Measurements from ENCODE around the gene ENO1. TPM values are rescaled to one million over a fixed set of nuclear protein-coding genes. Genes with fewer than 3 reads are reported as not detected.

ENO1 gene
- total and polyA plus RNA-seq, 9 of the 15 experiments (the other 6 are each of a cell fraction or from before 2014, with no cell fraction given), result 2,249 to 7,472 (median 2,868) TPM

- TF ChIP-seq AFF1 (IDR thresholded peaks at IDR 0.05; ENCODE audit: low read depth in 1 of 2, partially characterized antibody in 2 of 2) (no peak), NCOA4 (IDR thresholded peaks at IDR 0.05; ENCODE audit: partially characterized antibody) (no peak), SRSF7 (optimal IDR thresholded peaks at IDR 0.05; ENCODE audit: low read depth, low read length) (no peak), ERF (CRISPR knock-in tag; IDR thresholded peaks at IDR 0.05) (no peak), TEAD1 (CRISPR knock-in tag; IDR thresholded peaks at IDR 0.05) (no peak), ZNF449 (CRISPR knock-in tag; IDR thresholded peaks at IDR 0.05) (no peak), ZNF311 (CRISPR knock-in tag; IDR thresholded peaks at IDR 0.05) (no peak), ATF1 (CRISPR knock-in tag; IDR thresholded peaks at IDR 0.05) (no peak), ATF1 (tag; IDR thresholded peaks at IDR 0.05) (no peak), NR2C1 (IDR thresholded peaks at IDR 0.05) (no peak), NR2C1 (tag; IDR thresholded peaks at IDR 0.05) (no peak), ZC3H8 (IDR thresholded peaks at IDR 0.05) (no peak), GATAD2B (IDR thresholded peaks at IDR 0.05; ENCODE audit: borderline replicate concordance) (no peak; the same call in 1 of the 2 replicates), STAT5A (IDR thresholded peaks at IDR 0.05; ENCODE audit: borderline replicate concordance, low read length) (peak; percentile 44; the same call in 1 of the 2 replicates), ZNF699 (CRISPR knock-in tag; IDR thresholded peaks at IDR 0.05; ENCODE audit: insufficient replicate concordance) (no peak), PRPF4 (IDR thresholded peaks at IDR 0.05; ENCODE audit: insufficient read depth, low read depth, low read length, poor library complexity, severe bottlenecking) (no peak), FOS (IDR thresholded peaks at IDR 0.05; ENCODE audit: extremely low read depth, insufficient read length) (peak; percentile 83), HNRNPK (IDR thresholded peaks at IDR 0.05; ENCODE audit: low read depth, low read length, poor library complexity, severe bottlenecking) (no peak), ZNF354B (CRISPR knock-in tag; IDR thresholded peaks at IDR 0.05) (no peak), NFATC3 (IDR thresholded peaks at IDR 0.05) (no peak), NELFE (IDR thresholded peaks at IDR 0.05; ENCODE audit: insufficient read depth, insufficient read length) (no peak)
- TF ChIP-seq, protein P1, sequence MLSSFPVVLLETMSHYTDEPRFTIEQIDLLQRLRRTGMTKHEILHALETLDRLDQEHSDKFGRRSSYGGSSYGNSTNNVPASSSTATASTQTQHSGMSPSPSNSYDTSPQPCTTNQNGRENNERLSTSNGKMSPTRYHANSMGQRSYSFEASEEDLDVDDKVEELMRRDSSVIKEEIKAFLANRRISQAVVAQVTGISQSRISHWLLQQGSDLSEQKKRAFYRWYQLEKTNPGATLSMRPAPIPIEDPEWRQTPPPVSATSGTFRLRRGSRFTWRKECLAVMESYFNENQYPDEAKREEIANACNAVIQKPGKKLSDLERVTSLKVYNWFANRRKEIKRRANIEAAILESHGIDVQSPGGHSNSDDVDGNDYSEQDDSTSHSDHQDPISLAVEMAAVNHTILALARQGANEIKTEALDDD (IDR thresholded peaks at IDR 0.05), result 0 out of 2 replicates have a peak, but pooled peaks have one; percentile 43
- TF ChIP-seq, protein P2, sequence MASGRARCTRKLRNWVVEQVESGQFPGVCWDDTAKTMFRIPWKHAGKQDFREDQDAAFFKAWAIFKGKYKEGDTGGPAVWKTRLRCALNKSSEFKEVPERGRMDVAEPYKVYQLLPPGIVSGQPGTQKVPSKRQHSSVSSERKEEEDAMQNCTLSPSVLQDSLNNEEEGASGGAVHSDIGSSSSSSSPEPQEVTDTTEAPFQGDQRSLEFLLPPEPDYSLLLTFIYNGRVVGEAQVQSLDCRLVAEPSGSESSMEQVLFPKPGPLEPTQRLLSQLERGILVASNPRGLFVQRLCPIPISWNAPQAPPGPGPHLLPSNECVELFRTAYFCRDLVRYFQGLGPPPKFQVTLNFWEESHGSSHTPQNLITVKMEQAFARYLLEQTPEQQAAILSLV (tag; IDR thresholded peaks at IDR 0.05), result no peak
Measured at GRCh38 chr1:8873506-8874229, 4.8 kb downstream of the ENO1 start (continued).
